Measurements from ENCODE around the gene LAMA5. TPM values are rescaled to one million over a fixed set of nuclear protein-coding genes. Genes with fewer than 3 reads are reported as not detected.

LAMA5 gene
- total and polyA plus RNA-seq, 4 donors: 116 to 315 (median 244) TPM

DNA sequence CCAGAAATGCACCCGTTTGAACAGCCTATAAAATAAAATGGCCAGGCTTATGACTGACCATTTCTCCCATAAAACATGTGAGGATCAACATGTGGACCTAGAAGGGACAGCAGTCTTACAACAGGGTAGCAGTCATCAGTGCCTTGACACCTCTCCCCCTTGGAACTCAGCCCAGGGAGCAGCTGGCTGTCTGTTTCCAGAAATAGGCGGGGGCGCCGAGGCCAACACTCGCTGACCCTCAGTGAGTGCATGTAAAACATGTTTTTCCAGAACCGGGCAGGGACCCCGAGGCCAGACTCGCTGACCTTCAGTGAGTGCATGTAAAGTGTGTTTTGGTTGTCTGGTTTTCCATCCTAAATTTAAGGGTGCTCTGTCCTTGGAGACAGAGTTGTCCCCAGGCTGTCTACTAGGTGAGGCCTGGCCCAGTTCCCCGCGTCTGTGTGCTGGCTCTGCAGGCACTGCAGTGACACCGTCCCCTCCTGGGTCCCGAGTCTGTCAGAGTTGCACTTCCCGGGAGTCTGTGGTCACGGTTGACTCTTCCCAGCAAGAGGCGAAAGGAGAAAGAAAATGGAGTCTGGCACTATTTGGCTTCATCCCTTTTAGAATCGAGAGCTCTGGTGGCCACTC lies 84.1 kb downstream of the LAMA5 start:
- Histone ChIP-seq H3K27me3 (ENCODE audit: control insufficient read depth in 3 of 3, insufficient read depth in 3 of 3, low read length in 2 of 3) (no peaks in the 10 kb centered on the region), H3K4me3 (no peak overlapping the region), H3K9me3 (ENCODE audit: control insufficient read depth in 4 of 4, insufficient read depth in 3 of 4, low read length in 3 of 4) (no peaks in the 10 kb centered on the region), H3K9ac (ENCODE audit: insufficient read depth in 1 of 2, low read length in 2 of 2) (no peak overlapping the region), H3K4me1 (ENCODE audit: control insufficient read depth in 5 of 5, insufficient read depth in 5 of 5, low read length in 5 of 5) (peaks cover 0 to 11% (median 0%) of the 10 kb centered on the region in 5 donors), H3K36me3 (ENCODE audit: control insufficient read depth in 4 of 4, insufficient read depth in 4 of 4, low read length in 4 of 4) (peaks cover 4 to 52% (median 31%) of the 10 kb centered on the region in 4 donors), H3K27ac (ENCODE audit: low read depth in 1 of 2, low read length in 1 of 2) (peak overlapping the region in 1 of 2 donors; percentile 4)
- DNase-seq (peak in 2 of 3 donors; percentile 36 to 50), ATAC-seq (ENCODE audit: insufficient read depth, low FRiP score) (no peak)
- TF ChIP-seq, protein P1, sequence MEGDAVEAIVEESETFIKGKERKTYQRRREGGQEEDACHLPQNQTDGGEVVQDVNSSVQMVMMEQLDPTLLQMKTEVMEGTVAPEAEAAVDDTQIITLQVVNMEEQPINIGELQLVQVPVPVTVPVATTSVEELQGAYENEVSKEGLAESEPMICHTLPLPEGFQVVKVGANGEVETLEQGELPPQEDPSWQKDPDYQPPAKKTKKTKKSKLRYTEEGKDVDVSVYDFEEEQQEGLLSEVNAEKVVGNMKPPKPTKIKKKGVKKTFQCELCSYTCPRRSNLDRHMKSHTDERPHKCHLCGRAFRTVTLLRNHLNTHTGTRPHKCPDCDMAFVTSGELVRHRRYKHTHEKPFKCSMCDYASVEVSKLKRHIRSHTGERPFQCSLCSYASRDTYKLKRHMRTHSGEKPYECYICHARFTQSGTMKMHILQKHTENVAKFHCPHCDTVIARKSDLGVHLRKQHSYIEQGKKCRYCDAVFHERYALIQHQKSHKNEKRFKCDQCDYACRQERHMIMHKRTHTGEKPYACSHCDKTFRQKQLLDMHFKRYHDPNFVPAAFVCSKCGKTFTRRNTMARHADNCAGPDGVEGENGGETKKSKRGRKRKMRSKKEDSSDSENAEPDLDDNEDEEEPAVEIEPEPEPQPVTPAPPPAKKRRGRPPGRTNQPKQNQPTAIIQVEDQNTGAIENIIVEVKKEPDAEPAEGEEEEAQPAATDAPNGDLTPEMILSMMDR (IDR thresholded peaks at IDR 0.05; ENCODE audit: control extremely low read depth, extremely low read depth): no peak
- whole genome bisulfite sequencing, 2 donors: 72 to 86% methylated on average over 16 of the region's 16 CpGs

DNA sequence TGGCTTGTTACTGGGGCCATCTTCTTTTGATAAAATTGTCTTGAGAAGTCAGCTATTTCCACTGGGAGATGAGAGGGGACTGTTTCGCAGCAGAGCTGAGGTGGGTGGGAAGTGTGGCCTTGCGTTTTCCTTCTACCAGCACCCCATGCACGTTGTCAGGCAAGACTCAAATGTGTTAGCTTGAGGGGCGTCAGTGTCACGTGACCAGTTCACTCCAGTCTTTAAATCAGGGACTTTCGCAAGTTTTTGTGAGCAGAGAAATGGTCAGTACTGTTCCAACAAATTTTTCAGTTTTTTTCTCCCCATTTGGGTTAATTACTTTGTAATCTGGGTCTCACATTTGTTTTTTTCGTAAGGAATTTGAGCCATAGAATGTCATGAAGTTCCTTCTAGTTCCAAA lies 85.0 kb downstream of the LAMA5 start:
- TF ChIP-seq, protein P1 (IDR thresholded peaks at IDR 0.05; ENCODE audit: control extremely low read depth, extremely low read depth): no peak
- H3K9ac ChIP-seq (ENCODE audit: insufficient read depth in 1 of 2, low read length in 2 of 2): no peak overlapping the region
- H3K4me3 ChIP-seq: no peak overlapping the region
- H3K9me3 ChIP-seq (ENCODE audit: control insufficient read depth in 4 of 4, insufficient read depth in 3 of 4, low read length in 3 of 4): no peaks in the 10 kb centered on the region
- no peak for DNase-seq
- no peak for ATAC-seq (ENCODE audit: insufficient read depth, low FRiP score)
- H3K36me3 ChIP-seq (ENCODE audit: control insufficient read depth in 4 of 4, insufficient read depth in 4 of 4, low read length in 4 of 4): peaks cover 4 to 53% (median 30%) of the 10 kb centered on the region in 4 donors
- peaks cover 0 to 11% (median 0%) of the 10 kb centered on the region in 5 donors for H3K4me1 ChIP-seq (ENCODE audit: control insufficient read depth in 5 of 5, insufficient read depth in 5 of 5, low read length in 5 of 5)
- 92 to 97% methylated on average over 7 of the region's 7 CpGs for WGBS, 2 donors
- no peak overlapping the region for H3K27ac ChIP-seq (ENCODE audit: low read depth in 1 of 2, low read length in 1 of 2)
- H3K27me3 ChIP-seq (ENCODE audit: control insufficient read depth in 3 of 3, insufficient read depth in 3 of 3, low read length in 2 of 3): no peaks in the 10 kb centered on the region

DNA sequence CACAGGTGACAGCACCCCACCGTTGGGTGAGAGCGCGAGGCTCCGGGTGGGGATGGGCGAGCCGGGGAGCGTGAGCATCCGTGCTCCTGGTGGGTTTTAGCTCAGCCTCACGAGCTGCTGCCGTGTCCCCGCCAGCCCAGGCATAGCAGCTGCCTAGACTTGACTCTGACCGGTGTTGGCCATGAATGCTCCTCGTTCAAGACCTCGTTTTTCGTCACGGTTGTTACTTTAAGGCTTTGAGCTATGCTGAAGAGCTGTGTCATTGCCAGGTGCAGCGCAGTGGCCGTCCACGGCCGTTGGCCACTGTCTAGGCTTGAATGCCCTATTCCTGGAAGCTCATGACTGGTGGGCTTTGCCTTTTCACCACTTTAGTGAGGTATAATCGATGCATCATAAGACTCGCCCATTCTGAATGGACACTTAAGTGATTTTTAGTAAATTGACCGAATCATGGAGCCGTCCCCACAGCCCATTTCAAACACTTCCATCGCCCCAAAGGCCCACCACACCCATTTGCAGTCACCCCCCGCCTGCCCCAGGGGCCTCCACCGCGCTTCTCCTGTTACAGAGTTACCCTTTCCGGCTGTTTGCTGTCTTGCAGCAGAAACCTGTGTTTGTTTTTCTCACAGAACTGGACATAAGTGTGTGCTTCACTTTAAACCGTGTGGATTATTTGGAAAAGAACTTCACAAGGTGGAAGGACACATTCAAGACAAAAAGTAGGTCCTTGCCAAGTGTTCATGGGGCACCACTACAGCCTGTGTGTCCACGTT lies 85.8 kb downstream of the LAMA5 start:
- H3K36me3 ChIP-seq (ENCODE audit: control insufficient read depth in 4 of 4, insufficient read depth in 4 of 4, low read length in 4 of 4): peaks cover 4 to 47% (median 27%) of the 10 kb centered on the region in 4 donors
- H3K27me3 ChIP-seq (ENCODE audit: control insufficient read depth in 3 of 3, insufficient read depth in 3 of 3, low read length in 2 of 3): no peaks in the 10 kb centered on the region
- no peak overlapping the region for H3K4me3 ChIP-seq
- TF ChIP-seq, protein P1 (IDR thresholded peaks at IDR 0.05; ENCODE audit: control extremely low read depth, extremely low read depth): no peak
- DNase-seq (peak in 2 of 3 donors; percentile 10 to 47), ATAC-seq (ENCODE audit: insufficient read depth, low FRiP score) (no peak)
- H3K9ac ChIP-seq (ENCODE audit: insufficient read depth in 1 of 2, low read length in 2 of 2): no peak overlapping the region
- 84 to 95% methylated on average over 31 of the region's 31 CpGs for WGBS, 2 donors
- peaks cover 0 to 11% (median 0%) of the 10 kb centered on the region in 5 donors for H3K4me1 ChIP-seq (ENCODE audit: control insufficient read depth in 5 of 5, insufficient read depth in 5 of 5, low read length in 5 of 5)
- no peak overlapping the region for H3K27ac ChIP-seq (ENCODE audit: low read depth in 1 of 2, low read length in 1 of 2)
- H3K9me3 ChIP-seq (ENCODE audit: control insufficient read depth in 4 of 4, insufficient read depth in 3 of 4, low read length in 3 of 4): no peaks in the 10 kb centered on the region
